GM20431 (cell line): ENCODE data around the gene PTPRN2.
"Not testable (repeated sequence)": the region's sequence is repeated elsewhere in the genome, so short reads cannot be mapped to it uniquely, and the experiment has no call there.

Source experiments
- in situ Hi-C: fragments of 300-500 bp; cut with MseI, MboI; formaldehyde crosslinking; loops from one replicate; pipeline ENCODE4 v1.15.0; 2020; ENCODE audit warnings: low sequenced_read_pairs; ENCODE audit not compliant: unreplicated experiment

PTPRN2 gene

GRCh38 chr7:158396982-158397862 lies 190.4 kb downstream of the PTPRN2 start:
- in situ Hi-C loops: no loop called here

GRCh38 chr7:158396301-158396905 lies 191.2 kb downstream of the PTPRN2 start:
- in situ Hi-C loops: no loop called here

- in situ Hi-C loops: no loop called here
Observed at GRCh38 chr7:158395780-158396278, 191.8 kb downstream of the PTPRN2 start.

GRCh38 chr7:158395349-158395748 lies 192.3 kb downstream of the PTPRN2 start:
- in situ Hi-C loops: no loop called here

- in situ Hi-C loops: no loop called here
Observed at GRCh38 chr7:158394936-158395335, 192.7 kb downstream of the PTPRN2 start.

- in situ Hi-C loops: no loop called here
Observed at GRCh38 chr7:158393926-158394625, 193.5 kb downstream of the PTPRN2 start.

- in situ Hi-C loops: no loop called here
Observed at GRCh38 chr7:158392251-158392650, 195.4 kb downstream of the PTPRN2 start.

GRCh38 chr7:158391541-158391940 lies 196.1 kb downstream of the PTPRN2 start:
- in situ Hi-C loops: no loop called here

- in situ Hi-C loops: no loop called here
Observed at GRCh38 chr7:158391141-158391540, 196.5 kb downstream of the PTPRN2 start.

GRCh38 chr7:158390460-158390859 lies 197.2 kb downstream of the PTPRN2 start:
- in situ Hi-C loops: no loop called here

GRCh38 chr7:158389514-158390425 lies 197.9 kb downstream of the PTPRN2 start:
- in situ Hi-C loops: no loop called here

- in situ Hi-C loops: no loop called here
Observed at GRCh38 chr7:158388928-158389327, 198.7 kb downstream of the PTPRN2 start.

- in situ Hi-C loops: no loop called here
Observed at GRCh38 chr7:158388072-158388471, 199.6 kb downstream of the PTPRN2 start.

- in situ Hi-C loops: no loop called here
Observed at GRCh38 chr7:158387546-158387891, 200.1 kb downstream of the PTPRN2 start.

- in situ Hi-C loops: no loop called here
Observed at GRCh38 chr7:158386866-158387545, 200.6 kb downstream of the PTPRN2 start.

GRCh38 chr7:158386355-158386618 lies 201.3 kb downstream of the PTPRN2 start:
- in situ Hi-C loops: no loop called here

GRCh38 chr7:158385496-158386354 lies 201.9 kb downstream of the PTPRN2 start:
- in situ Hi-C loops: not testable (repeated sequence)

- in situ Hi-C loops: no loop called here
Observed at GRCh38 chr7:158384746-158385145, 202.9 kb downstream of the PTPRN2 start.

- in situ Hi-C loops: no loop called here
Observed at GRCh38 chr7:158383665-158384064, 204.0 kb downstream of the PTPRN2 start.
